NCI-H2227 (cell line): ENCODE data around the gene SASS6.

Experiments
- DNase-seq: peaks from one replicate; lab custom pipeline; 2025; ENCODE audit not compliant: unreplicated experiment; lab: John Stamatoyannopoulos, UW

Gene SASS6

GRCh38 chr1:100132566-100133477 lies at the start of gene SASS6, which contains the start of gene TRMT13:
Gene SASS6, minus strand, starts transcription at chr1:100132930. Its CDS starts 116 bp downstream, at chr1:100132814.
Gene TRMT13, plus strand, starts transcription at chr1:100133163. Its CDS starts 6 bp downstream, at chr1:100133169.
- peak; percentile 97 for DNase-seq

- DNase-seq: no peak
These were observed 45.4 kb upstream of the SASS6 start, which contains the start of gene LRRC39 for GRCh38 chr1:100178091-100178490. Gene LRRC39, minus strand, starts transcription at chr1:100178256. Its CDS starts 9,740 bp downstream, at chr1:100168516.

GRCh38 chr1:100177295-100178041 lies 44.7 kb upstream of the SASS6 start:
- no peak for DNase-seq

GRCh38 chr1:100168051-100168450 lies 35.3 kb upstream of the SASS6 start:
- DNase-seq: no peak

- DNase-seq: no peak
These were observed 32.0 kb upstream of the SASS6 start for GRCh38 chr1:100164702-100165101.

- no peak for DNase-seq
These were observed 31.5 kb upstream of the SASS6 start for GRCh38 chr1:100164216-100164615.

GRCh38 chr1:100162881-100163280 lies 30.2 kb upstream of the SASS6 start:
- DNase-seq: no peak

GRCh38 chr1:100152271-100152670 lies 19.5 kb upstream of the SASS6 start:
- DNase-seq: no peak

GRCh38 chr1:100151679-100152078 lies 18.9 kb upstream of the SASS6 start:
- no peak for DNase-seq

GRCh38 chr1:100147875-100148274 lies 15.1 kb upstream of the SASS6 start:
- no peak for DNase-seq

- no peak for DNase-seq
These were observed 14.2 kb upstream of the SASS6 start for GRCh38 chr1:100146958-100147357.

- no peak for DNase-seq
These were observed 12.4 kb upstream of the SASS6 start for GRCh38 chr1:100145116-100145515.

- DNase-seq: no peak
These were observed 9.6 kb upstream of the SASS6 start for GRCh38 chr1:100142343-100142742.

GRCh38 chr1:100141192-100141591 lies 8.5 kb upstream of the SASS6 start:
- DNase-seq: no peak

- DNase-seq: no peak
These were observed 4.9 kb upstream of the SASS6 start for GRCh38 chr1:100137602-100138001.

GRCh38 chr1:100134872-100135271 lies 2.1 kb upstream of the SASS6 start:
- DNase-seq: no peak

GRCh38 chr1:100131623-100132022 lies 1.1 kb downstream of the SASS6 start:
- no peak for DNase-seq

GRCh38 chr1:100130552-100131077 lies 2.1 kb downstream of the SASS6 start:
- DNase-seq: no peak

- DNase-seq: no peak
These were observed 5.5 kb downstream of the SASS6 start for GRCh38 chr1:100127226-100127625.

GRCh38 chr1:100122177-100122576 lies 10.6 kb downstream of the SASS6 start:
- no peak for DNase-seq

GRCh38 chr1:100115524-100115923 lies 17.2 kb downstream of the SASS6 start:
- DNase-seq: no peak
